Measurements from ENCODE around the gene RBMS3. TPM values are rescaled to one million over a fixed set of nuclear protein-coding genes. Genes with fewer than 3 reads are reported as not detected.

RBMS3 gene
- total RNA-seq, 3 donors from 2014 or later: 48.4 to 117 (median 103) TPM

GRCh38 chr3:29331035-29331434, 50.2 kb downstream of the RBMS3 start:
- TF ChIP-seq POLR2AphosphoS5 (IDR thresholded peaks at IDR 0.05) (no peak), CTCF (IDR thresholded peaks at IDR 0.05) (no peak), POLR2A (IDR thresholded peaks at IDR 0.05) (no peak)
- no peak overlapping the region for H3K4me3 ChIP-seq
- H3K27ac ChIP-seq: peak overlapping the region; percentile 70 to 73
- H3K27me3 ChIP-seq: no peaks in the 10 kb centered on the region
- no peaks in the 10 kb centered on the region for H3K36me3 ChIP-seq
- no peaks in the 10 kb centered on the region for H3K9me3 ChIP-seq
- DNase-seq (ENCODE audit: low spot score in 2 of 2): no peak
- intact Hi-C loops (cut with DNase I; ENCODE audit: low total_unique reads): no loop called here
- H3K4me1 ChIP-seq: peaks cover 0 to 6% of the 10 kb centered on the region in 2 donors

DNA sequence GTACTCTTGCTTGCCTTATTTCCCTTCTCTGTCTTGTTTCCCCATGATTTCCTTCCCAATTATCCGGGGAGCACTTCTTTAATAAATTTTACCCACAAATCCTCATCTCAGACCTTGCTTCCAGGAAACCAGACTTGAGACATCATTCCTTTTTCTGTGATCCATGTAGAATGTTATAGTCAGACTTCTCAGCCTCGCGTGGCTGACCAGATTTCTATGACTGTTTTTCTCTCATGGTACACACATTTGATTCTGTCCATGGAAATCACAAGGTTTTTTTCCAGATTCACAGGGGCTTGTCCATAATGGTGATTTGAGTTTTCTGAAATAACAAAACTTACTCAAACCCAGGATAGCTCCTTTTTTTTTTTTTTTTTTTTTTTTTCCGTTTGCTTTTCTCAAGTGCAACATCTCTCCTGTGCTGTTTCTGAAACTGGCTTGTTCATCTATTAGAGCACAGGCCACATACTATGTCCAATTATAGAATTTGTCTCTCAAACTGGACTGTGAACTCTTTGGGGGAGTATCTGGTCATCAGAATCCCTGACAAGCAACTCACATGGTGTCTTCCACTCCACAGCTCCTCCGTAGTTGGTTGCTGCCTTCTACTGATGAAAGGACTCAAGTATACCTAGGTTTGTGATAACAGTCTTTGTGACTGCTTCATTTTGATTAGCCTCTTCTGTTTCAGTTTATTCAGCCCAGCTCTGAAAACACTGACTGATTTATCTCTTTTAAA, 50.8 kb downstream of the RBMS3 start:
- H3K27ac ChIP-seq: peak overlapping the region; percentile 73 to 87
- intact Hi-C loops (cut with DNase I; ENCODE audit: low total_unique reads): no loop called here
- peaks cover 0 to 6% of the 10 kb centered on the region in 2 donors for H3K4me1 ChIP-seq
- H3K36me3 ChIP-seq: no peaks in the 10 kb centered on the region
- DNase-seq (ENCODE audit: low spot score in 2 of 2): no peak
- H3K9me3 ChIP-seq: no peaks in the 10 kb centered on the region
- peak overlapping the region in 1 of 3 donors; percentile 32 for H3K4me3 ChIP-seq
- TF ChIP-seq POLR2A (IDR thresholded peaks at IDR 0.05): no peak
- no peak for TF ChIP-seq CTCF (IDR thresholded peaks at IDR 0.05)
- TF ChIP-seq POLR2AphosphoS5 (IDR thresholded peaks at IDR 0.05): no peak
- no peaks in the 10 kb centered on the region for H3K27me3 ChIP-seq

GRCh38 chr3:29332195-29332637, 51.3 kb downstream of the RBMS3 start:
- peak in 1 of 2 donors; percentile 44 for DNase-seq (ENCODE audit: low spot score in 2 of 2)
- Histone ChIP-seq H3K9me3 (no peaks in the 10 kb centered on the region), H3K27ac (peak overlapping the region; percentile 73 to 87), H3K36me3 (no peaks in the 10 kb centered on the region), H3K4me1 (peaks cover 0 to 6% of the 10 kb centered on the region in 2 donors), H3K4me3 (peak overlapping the region in 1 of 3 donors; percentile 32), H3K27me3 (no peaks in the 10 kb centered on the region)
- TF ChIP-seq POLR2A (IDR thresholded peaks at IDR 0.05): no peak
- intact Hi-C loops (cut with DNase I; ENCODE audit: low total_unique reads): no loop called here

GRCh38 chr3:29333576-29333975, 52.7 kb downstream of the RBMS3 start:
- H3K27ac ChIP-seq: peak overlapping the region; percentile 46 to 73
- intact Hi-C loops (cut with DNase I; ENCODE audit: low total_unique reads): no loop called here
- no peak overlapping the region for H3K4me3 ChIP-seq
- no peaks in the 10 kb centered on the region for H3K9me3 ChIP-seq
- TF ChIP-seq POLR2A (IDR thresholded peaks at IDR 0.05) (no peak), CTCF (IDR thresholded peaks at IDR 0.05) (no peak), POLR2AphosphoS5 (IDR thresholded peaks at IDR 0.05) (no peak)
- DNase-seq (ENCODE audit: low spot score in 2 of 2): no peak
- peaks cover 0 to 6% of the 10 kb centered on the region in 2 donors for H3K4me1 ChIP-seq
- H3K27me3 ChIP-seq: no peaks in the 10 kb centered on the region
- no peaks in the 10 kb centered on the region for H3K36me3 ChIP-seq

- no peaks in the 10 kb centered on the region for H3K36me3 ChIP-seq
- DNase-seq (ENCODE audit: low spot score in 2 of 2): no peak
- no peaks in the 10 kb centered on the region for H3K27me3 ChIP-seq
- H3K4me1 ChIP-seq: peaks cover 0 to 6% of the 10 kb centered on the region in 2 donors
- peak overlapping the region; percentile 77 to 84 for H3K27ac ChIP-seq
- TF ChIP-seq CTCF (IDR thresholded peaks at IDR 0.05) (no peak), POLR2AphosphoS5 (IDR thresholded peaks at IDR 0.05) (no peak), POLR2A (IDR thresholded peaks at IDR 0.05) (no peak)
- intact Hi-C loops (cut with DNase I; ENCODE audit: low total_unique reads): no loop called here
- H3K4me3 ChIP-seq: no peak overlapping the region
- H3K9me3 ChIP-seq: no peaks in the 10 kb centered on the region
These were observed 53.8 kb downstream of the RBMS3 start for GRCh38 chr3:29334706-29335105.
